Muscle layer of colon (tissue), 2 donors: Measurements from ENCODE around the gene VPS18.

ENCODE experiments used
- H3K27ac ChIP-seq: one replicate; pipeline ENCODE4 v1.7.0; 2013; ENCODE audit warnings: low read depth, mild to moderate bottlenecking, low read length, moderate library complexity
- H3K27me3 ChIP-seq, 2 donors: one replicate each; pipeline ENCODE4 v1.7.0; 2013; ENCODE audit warnings: low read length in 2 of 2, mild to moderate bottlenecking in 2 of 2; ENCODE audit not compliant: insufficient read depth in 2 of 2, control insufficient read depth in 1 of 2
- H3K36me3 ChIP-seq: one replicate; pipeline ENCODE4 v1.7.0; 2013; ENCODE audit warnings: mild to moderate bottlenecking, low read length; ENCODE audit not compliant: insufficient read depth
- H3K4me1 ChIP-seq: one replicate; pipeline ENCODE4 v1.7.0; 2013; ENCODE audit warnings: mild to moderate bottlenecking, low read length; ENCODE audit not compliant: insufficient read depth
- H3K4me3 ChIP-seq, 2 donors: one replicate each; pipeline ENCODE4 v1.7.0; 2013; ENCODE audit warnings: low read length in 2 of 2, low read depth in 1 of 2, mild to moderate bottlenecking in 1 of 2, moderate library complexity in 1 of 2
- H3K9ac ChIP-seq: one replicate; pipeline ENCODE4 v1.7.0; 2013; ENCODE audit warnings: low read length
- H3K9me3 ChIP-seq: one replicate; pipeline ENCODE4 v1.7.0; 2013; ENCODE audit warnings: mild to moderate bottlenecking, low read length
- donor health status: abdominal sarcoma.
- donor health status: Adenocarcinoma of cecum.

Gene VPS18, protein sequence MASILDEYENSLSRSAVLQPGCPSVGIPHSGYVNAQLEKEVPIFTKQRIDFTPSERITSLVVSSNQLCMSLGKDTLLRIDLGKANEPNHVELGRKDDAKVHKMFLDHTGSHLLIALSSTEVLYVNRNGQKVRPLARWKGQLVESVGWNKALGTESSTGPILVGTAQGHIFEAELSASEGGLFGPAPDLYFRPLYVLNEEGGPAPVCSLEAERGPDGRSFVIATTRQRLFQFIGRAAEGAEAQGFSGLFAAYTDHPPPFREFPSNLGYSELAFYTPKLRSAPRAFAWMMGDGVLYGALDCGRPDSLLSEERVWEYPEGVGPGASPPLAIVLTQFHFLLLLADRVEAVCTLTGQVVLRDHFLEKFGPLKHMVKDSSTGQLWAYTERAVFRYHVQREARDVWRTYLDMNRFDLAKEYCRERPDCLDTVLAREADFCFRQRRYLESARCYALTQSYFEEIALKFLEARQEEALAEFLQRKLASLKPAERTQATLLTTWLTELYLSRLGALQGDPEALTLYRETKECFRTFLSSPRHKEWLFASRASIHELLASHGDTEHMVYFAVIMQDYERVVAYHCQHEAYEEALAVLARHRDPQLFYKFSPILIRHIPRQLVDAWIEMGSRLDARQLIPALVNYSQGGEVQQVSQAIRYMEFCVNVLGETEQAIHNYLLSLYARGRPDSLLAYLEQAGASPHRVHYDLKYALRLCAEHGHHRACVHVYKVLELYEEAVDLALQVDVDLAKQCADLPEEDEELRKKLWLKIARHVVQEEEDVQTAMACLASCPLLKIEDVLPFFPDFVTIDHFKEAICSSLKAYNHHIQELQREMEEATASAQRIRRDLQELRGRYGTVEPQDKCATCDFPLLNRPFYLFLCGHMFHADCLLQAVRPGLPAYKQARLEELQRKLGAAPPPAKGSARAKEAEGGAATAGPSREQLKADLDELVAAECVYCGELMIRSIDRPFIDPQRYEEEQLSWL

DNA sequence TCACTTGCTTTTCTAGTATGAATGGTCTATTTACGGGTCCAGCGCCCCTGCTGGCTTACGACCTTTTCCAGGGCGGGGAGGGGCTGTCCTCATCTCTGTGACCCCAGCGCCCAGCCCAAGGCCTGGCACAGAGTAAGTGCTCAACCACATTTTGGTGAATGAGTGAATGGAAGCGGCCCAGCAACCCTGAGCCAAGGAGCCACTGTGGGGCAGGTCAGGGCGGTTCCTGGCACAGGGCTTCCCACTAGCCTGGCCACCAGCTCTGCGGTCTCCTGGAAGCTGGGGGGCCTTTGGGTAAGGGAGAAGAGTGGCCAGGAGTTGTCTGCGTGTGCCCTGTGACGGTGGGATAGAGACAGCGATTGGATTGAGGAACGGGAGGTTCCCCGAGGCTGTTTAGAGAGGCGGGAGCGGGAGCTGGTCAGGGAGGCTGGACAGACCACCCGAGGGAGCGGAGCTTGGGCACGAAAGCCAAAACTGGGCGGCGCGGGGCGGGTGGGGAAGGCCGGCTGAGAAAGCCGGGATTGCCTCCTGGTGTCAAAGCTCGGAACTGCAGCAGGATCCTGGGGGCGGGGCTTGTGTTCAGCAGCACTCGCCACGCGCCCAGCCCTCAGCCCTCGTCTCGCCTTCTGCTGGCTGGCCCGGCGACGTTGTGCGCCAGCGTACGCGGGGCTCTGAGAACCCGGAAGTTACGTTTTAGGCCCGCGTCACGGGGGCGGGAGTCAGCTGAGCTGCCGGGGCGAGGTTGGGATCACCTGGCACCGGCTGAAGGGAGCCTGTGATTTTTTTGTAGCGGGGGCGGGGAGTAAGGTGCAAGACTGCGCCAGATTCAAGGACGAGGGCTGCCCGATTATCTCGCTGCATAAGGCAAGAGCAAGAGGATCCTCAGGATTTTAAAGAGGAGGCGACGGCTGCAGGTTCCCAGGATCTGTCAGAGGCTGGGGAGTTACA lies at the start of gene VPS18:
VPS18 (plus strand) TSS at position 718 of the 948 bp plus-strand sequence. CDS start 319 bp downstream, outside the sequence.
- Histone ChIP-seq H3K36me3 (peaks cover 7% of the 10 kb centered on the region), H3K4me3 (peak within 1 kb of the TSS; percentile 87 to 88), H3K9me3 (no peaks in the 10 kb centered on the region), H3K27me3 (no peaks in the 10 kb centered on the region), H3K9ac (peak within 1 kb of the TSS; percentile 83), H3K4me1 (peaks cover 20% of the 10 kb centered on the region), H3K27ac (peak within 1 kb of the TSS; percentile 91)

DNA sequence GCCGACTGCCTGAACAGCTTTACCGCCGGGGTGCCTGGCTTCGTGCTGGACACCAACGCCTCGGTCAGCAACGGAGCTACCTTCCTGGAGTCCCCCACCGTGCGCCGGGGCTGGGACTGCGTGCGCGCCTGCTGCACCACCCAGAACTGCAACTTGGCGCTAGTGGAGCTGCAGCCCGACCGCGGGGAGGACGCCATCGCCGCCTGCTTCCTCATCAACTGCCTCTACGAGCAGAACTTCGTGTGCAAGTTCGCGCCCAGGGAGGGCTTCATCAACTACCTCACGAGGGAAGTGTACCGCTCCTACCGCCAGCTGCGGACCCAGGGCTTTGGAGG lies 49.6 kb upstream of the VPS18 start:
- Histone ChIP-seq H3K9ac (no peak overlapping the region), H3K36me3 (no peaks in the 10 kb centered on the region), H3K27me3 (peaks cover 20 to 42% of the 10 kb centered on the region in 2 donors), H3K9me3 (no peaks in the 10 kb centered on the region), H3K27ac (no peak overlapping the region), H3K4me3 (peak overlapping the region in 1 of 2 donors; percentile 49), H3K4me1 (peaks cover 6% of the 10 kb centered on the region)

DNA sequence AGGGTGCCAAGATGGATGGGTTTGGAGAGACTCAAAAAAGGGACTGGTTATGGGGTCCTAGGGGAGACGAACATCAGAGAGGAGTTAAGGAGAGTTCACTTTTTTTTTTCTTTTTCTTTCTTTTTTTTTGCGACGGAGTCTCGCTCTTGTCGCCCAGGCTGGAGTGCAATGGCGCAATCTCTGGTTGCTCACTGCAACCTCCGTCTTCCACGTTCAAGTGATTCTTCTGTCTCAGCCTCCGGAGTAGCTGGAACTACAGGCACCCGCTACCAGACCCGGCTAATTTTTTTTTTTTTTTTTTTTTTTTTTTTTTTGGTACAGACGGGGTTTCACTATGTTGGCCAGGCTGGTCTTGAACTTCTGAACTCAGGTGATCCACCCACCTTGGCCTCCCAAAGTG lies 49.2 kb upstream of the VPS18 start:
- Histone ChIP-seq H3K27me3 (peaks cover 20 to 42% of the 10 kb centered on the region in 2 donors), H3K9ac (no peak overlapping the region), H3K36me3 (no peaks in the 10 kb centered on the region), H3K4me3 (peak overlapping the region in 1 of 2 donors; percentile 49), H3K4me1 (peaks cover 6% of the 10 kb centered on the region), H3K9me3 (no peaks in the 10 kb centered on the region), H3K27ac (no peak overlapping the region)

DNA sequence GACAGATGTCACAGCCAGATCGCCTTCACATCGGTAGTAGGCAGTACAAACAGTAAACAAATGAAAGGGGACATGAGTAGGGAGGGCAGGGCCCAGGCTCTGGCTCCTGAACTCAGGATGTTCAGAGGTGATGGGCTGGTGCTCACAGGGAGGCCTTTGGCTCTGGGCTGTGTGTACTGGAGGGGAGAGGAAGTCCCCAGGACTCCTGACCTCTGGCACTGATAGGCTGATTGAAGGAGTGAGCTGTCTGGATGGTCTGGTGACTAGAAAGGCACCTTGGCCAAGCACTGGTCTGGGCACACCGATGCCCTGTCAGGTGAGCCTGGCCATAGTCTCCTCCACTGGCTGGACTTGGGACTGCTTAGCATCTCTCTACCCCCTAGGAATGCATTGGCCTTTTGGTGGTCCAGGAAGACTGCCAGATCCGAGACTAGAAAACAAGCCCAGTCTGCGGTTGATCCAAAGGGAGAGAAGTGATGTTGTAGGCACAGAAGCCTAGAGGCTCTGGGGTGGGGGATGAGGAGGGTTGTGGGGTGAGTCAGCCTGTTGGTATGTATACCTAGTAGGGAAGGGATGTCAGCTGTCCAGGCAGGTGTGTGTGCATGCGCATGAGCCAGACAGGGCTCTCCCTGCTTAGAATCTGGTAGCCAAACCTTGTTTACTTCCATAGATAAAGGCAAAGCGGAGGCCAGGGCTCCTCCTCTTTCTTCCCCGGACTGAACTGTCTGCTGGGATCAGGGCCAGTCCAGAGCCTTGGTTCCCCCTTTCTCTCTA lies 48.6 kb upstream of the VPS18 start:
- H3K27ac ChIP-seq, result no peak overlapping the region
- H3K9me3 ChIP-seq, result no peaks in the 10 kb centered on the region
- no peak overlapping the region for H3K9ac ChIP-seq
- H3K4me1 ChIP-seq, result peaks cover 6% of the 10 kb centered on the region
- peaks cover 20 to 42% of the 10 kb centered on the region in 2 donors for H3K27me3 ChIP-seq
- no peak overlapping the region for H3K4me3 ChIP-seq
- H3K36me3 ChIP-seq, result no peaks in the 10 kb centered on the region

DNA sequence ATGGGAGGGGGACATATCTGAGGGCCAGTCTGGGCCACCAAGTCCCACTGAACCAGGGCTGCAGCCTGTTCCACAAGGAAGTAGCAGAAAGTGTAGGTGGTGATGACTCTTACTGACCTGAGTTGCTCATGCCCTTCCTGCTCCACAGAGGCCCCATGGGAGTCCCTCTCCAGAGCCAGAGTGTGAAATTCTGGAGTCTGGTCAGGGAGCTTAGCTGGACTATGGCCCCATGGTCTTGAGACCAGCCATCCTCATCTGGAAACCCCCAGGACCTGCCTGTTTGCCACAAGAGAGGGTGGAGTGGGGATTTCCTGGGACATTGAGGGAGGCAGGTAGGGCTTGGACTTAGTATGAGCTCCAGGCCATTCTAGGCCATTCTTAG lies 47.4 kb upstream of the VPS18 start:
- Histone ChIP-seq H3K4me3 (no peak overlapping the region), H3K9me3 (no peaks in the 10 kb centered on the region), H3K27me3 (peaks cover 20 to 42% of the 10 kb centered on the region in 2 donors), H3K9ac (no peak overlapping the region), H3K27ac (no peak overlapping the region), H3K4me1 (peaks cover 6% of the 10 kb centered on the region), H3K36me3 (no peaks in the 10 kb centered on the region)

DNA sequence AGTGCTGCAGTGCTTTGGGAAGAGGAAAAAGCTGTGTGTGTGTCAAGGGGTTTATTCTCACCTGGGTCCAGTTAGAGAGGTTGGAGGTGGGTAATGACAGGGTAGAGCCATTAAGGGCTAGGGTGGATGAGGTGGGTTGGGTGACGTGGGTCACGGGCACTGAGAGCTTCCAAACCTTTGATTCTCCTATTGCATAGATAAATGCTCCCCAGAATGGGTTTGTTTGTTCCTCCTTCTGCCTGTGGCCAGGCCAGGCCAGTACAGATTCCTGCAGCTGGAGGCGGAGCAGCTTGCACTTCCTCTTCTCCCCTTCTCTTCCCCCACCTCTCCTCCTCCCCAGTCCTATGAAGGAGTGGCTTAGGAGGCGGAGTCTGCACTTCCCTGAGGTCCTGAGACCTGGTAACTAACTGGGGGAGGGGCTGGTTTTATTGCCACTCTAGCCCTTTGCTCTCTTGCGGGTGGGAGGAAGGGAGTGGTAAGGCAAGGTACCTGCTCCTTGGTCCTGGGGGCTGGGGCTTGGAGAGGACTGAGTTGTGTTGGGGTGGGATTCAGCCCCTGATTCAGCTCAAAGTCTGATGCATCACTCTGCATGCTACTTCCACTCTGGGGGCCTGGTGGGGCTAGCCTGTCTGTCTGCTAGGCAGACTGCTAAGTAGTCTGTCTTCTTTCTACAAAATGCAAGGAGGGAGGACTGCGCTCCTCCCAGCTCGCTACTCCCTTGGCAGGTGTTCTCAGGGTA lies 46.9 kb upstream of the VPS18 start:
- H3K9ac ChIP-seq, result no peak overlapping the region
- no peak overlapping the region for H3K27ac ChIP-seq
- no peaks in the 10 kb centered on the region for H3K9me3 ChIP-seq
- peaks cover 6% of the 10 kb centered on the region for H3K4me1 ChIP-seq
- no peak overlapping the region for H3K4me3 ChIP-seq
- H3K36me3 ChIP-seq, result no peaks in the 10 kb centered on the region
- H3K27me3 ChIP-seq, result peaks cover 20 to 42% of the 10 kb centered on the region in 2 donors

DNA sequence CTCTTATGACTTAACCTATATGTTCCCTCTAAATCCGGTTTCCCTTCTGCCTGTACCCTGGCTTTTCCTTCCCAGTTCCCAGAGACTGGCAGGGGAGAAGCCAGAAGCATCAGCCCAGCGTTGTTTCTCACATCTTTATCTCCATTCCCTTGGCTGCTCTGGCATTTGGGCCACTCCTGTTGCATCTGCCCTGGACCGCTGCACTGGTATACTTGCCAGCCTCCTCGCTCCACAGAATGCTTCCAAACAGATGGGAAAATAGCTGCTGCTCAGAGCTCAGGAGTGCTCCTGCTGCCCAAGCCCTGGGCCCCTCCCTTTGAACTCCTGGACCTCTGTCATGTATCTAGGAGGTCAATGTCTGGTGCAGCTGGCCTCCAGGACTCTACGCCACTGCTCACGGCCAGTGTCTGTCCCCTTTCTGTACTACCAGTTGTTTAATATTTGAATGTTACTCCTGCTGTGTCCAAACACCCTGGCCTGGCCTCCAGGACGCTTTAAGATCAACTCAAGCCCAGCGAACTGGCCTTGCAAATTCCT lies 43.6 kb upstream of the VPS18 start:
- Histone ChIP-seq H3K4me1 (no peaks in the 10 kb centered on the region), H3K9ac (no peak overlapping the region), H3K36me3 (no peaks in the 10 kb centered on the region), H3K9me3 (no peaks in the 10 kb centered on the region), H3K4me3 (no peak overlapping the region), H3K27ac (no peak overlapping the region), H3K27me3 (peaks cover 6 to 14% of the 10 kb centered on the region in 2 donors)

DNA sequence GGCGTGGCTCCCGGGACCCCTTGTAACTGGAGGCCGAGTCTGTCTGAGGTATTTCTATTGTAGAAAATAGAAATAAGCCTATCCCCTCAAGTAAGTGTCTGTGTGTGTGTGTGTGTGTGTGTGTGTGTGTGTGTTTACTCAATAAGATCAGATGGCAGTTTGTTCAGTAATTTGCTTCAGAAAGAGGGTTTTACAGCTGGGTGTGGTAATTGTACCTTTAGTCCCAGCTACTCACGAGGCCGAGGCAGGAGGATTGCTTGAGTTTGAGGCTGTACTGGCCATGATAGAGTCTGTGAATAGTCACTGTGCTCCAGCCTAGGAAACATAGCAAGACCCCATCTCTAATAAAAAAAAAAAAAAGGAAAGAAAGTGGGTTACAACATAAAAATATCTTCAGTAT lies 41.7 kb upstream of the VPS18 start:
- no peaks in the 10 kb centered on the region for H3K27me3 ChIP-seq
- H3K9me3 ChIP-seq, result no peaks in the 10 kb centered on the region
- no peak overlapping the region for H3K27ac ChIP-seq
- H3K36me3 ChIP-seq, result no peaks in the 10 kb centered on the region
- H3K4me1 ChIP-seq, result no peaks in the 10 kb centered on the region
- no peak overlapping the region for H3K4me3 ChIP-seq
- H3K9ac ChIP-seq, result no peak overlapping the region

DNA sequence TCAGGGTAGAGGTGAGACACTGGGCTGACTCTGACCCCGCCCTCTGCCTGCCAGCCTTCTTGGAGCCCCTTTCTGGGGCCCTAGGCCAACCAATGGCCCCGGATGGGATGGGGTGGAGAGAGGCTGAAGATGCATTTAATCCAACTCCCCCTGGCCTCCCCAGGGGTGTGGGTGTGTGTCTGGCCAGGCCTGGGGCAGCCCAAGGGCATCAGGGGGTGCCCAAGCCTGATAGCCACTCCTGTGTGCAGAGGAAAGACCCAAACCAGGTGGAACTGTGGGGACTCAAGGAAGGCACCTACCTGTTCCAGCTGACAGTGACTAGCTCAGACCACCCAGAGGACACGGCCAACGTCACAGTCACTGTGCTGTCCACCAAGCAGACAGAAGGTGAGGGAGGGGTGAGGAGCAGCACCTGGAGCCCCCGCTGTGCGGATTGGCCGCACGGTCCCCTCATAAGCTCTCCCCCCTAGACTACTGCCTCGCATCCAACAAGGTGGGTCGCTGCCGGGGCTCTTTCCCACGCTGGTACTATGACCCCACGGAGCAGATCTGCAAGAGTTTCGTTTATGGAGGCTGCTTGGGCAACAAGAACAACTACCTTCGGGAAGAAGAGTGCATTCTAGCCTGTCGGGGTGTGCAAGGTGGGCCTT lies 40.9 kb upstream of the VPS18 start:
- Histone ChIP-seq H3K9ac (no peak overlapping the region), H3K9me3 (no peaks in the 10 kb centered on the region), H3K4me3 (no peak overlapping the region), H3K36me3 (no peaks in the 10 kb centered on the region), H3K4me1 (no peaks in the 10 kb centered on the region), H3K27me3 (no peaks in the 10 kb centered on the region), H3K27ac (no peak overlapping the region)
